PFSK-1 (cell line): ENCODE data around the gene MSL1.

Experiments
- FOXP2 ChIP-seq: optimal IDR thresholded peaks from 2 replicates; pipeline ENCODE3; 2011; ENCODE audit warnings: borderline replicate concordance, control low read depth, inconsistent platforms; ENCODE audit not compliant: insufficient read depth; ENCODE audit errors: extremely low read length, extremely low read depth
- POLR2AphosphoS5 ChIP-seq: IDR thresholded peaks from 2 replicates; pipeline ENCODE4 v1.6.1; 2012; ENCODE audit warnings: low read depth, mild to moderate bottlenecking, control low read depth, low read length, moderate library complexity
- SIN3A ChIP-seq: IDR thresholded peaks from 2 replicates; pipeline ENCODE4 v1.6.1; 2012; ENCODE audit warnings: mild to moderate bottlenecking, low read length, moderate library complexity, borderline replicate concordance; ENCODE audit not compliant: insufficient read depth
- TAF1 ChIP-seq: IDR thresholded peaks from 2 replicates; pipeline ENCODE4 v1.6.1; 2012; ENCODE audit warnings: low read length, control low read depth, borderline replicate concordance; ENCODE audit not compliant: insufficient read depth
- TF ChIP-seq, protein P1 (sequence below), 2 experiments: IDR thresholded peaks; 2 replicates each; pipeline versions ENCODE4 v1.6.1 to v1.8.0; 2011 to 2012; ENCODE audit warnings: low read depth in 2 of 2, low read length in 2 of 2, control low read depth in 1 of 2, inconsistent platforms in 1 of 2, mild to moderate bottlenecking in 1 of 2, moderate library complexity in 1 of 2; ENCODE audit not compliant: insufficient read depth in 1 of 2

MSL1 gene

GRCh38 chr17:40074871-40075200, 46.9 kb upstream of the MSL1 start:
- TF ChIP-seq, protein P1, sequence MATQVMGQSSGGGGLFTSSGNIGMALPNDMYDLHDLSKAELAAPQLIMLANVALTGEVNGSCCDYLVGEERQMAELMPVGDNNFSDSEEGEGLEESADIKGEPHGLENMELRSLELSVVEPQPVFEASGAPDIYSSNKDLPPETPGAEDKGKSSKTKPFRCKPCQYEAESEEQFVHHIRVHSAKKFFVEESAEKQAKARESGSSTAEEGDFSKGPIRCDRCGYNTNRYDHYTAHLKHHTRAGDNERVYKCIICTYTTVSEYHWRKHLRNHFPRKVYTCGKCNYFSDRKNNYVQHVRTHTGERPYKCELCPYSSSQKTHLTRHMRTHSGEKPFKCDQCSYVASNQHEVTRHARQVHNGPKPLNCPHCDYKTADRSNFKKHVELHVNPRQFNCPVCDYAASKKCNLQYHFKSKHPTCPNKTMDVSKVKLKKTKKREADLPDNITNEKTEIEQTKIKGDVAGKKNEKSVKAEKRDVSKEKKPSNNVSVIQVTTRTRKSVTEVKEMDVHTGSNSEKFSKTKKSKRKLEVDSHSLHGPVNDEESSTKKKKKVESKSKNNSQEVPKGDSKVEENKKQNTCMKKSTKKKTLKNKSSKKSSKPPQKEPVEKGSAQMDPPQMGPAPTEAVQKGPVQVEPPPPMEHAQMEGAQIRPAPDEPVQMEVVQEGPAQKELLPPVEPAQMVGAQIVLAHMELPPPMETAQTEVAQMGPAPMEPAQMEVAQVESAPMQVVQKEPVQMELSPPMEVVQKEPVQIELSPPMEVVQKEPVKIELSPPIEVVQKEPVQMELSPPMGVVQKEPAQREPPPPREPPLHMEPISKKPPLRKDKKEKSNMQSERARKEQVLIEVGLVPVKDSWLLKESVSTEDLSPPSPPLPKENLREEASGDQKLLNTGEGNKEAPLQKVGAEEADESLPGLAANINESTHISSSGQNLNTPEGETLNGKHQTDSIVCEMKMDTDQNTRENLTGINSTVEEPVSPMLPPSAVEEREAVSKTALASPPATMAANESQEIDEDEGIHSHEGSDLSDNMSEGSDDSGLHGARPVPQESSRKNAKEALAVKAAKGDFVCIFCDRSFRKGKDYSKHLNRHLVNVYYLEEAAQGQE (IDR thresholded peaks at IDR 0.05; ENCODE audit: insufficient read depth in 1 of 2, low read depth in 2 of 2, low read length in 2 of 2): no peak
- TF ChIP-seq TAF1 (no peak), FOXP2 (no peak), SIN3A (no peak), POLR2AphosphoS5 (no peak)

DNA sequence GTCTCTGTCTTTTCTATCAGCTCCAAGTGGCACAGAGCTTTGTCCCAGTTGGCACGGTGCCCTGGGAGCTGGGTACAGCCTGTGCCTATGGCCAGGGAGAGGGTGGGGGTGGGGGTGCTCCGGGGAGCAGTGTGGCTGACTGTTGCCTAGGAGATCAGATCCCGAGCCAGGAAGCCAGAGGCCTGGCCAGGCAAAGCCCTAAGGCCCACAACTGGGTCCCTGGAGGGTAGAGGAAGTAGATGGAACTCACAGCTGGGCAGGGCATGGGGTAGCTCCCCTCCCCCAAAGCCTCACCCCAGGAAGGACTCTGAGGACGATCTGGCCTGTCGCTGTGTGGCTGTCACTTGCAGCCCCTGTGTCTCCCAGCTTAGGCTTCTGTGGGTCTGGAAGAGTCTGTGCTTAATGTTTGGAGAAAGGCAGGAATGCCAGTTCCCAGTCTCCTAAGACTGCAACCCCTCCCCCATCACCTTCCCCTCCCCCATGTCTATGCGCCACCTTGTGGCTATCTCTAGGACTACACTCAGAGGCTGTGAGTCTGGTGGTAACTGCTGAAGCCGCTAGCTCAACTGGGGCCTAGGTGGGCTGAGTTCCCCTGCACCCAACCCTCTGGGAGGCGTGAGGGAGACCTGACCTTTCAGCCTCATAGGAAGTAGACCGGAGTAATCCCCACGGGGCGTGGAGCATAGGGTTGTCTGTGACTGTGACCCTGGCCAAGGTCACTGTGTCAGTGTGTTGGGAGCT, 46.4 kb upstream of the MSL1 start:
- TF ChIP-seq SIN3A: no peak
- TF ChIP-seq FOXP2: peak; percentile 57

DNA sequence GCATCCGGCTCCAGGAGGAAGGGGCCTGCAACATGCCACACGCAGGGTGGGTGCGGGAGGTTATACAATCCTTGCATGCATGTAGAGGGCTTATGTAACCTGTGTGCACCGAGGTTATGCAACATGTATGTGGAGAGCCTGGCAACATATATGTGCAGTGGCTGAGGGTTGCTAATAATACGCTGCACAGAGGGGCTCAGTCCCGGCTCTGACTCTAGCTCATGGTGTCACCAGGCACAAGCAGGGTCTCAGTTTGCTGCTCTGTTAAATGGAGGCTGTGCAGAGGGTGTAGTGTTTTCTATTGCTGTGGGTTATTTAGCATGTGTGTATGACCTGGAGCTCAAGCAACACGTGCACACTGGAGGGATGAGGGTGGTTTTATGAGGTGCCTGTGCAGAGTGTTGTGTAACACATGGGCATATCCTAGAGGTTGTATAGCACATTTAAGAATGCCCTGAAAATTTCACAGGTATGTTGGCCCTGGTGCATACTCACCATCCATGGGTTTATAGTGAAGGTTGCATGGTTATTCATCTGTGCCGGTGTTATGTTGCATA, 45.8 kb upstream of the MSL1 start:
- TF ChIP-seq TAF1 (no peak), SIN3A (no peak), FOXP2 (no peak), POLR2AphosphoS5 (no peak)
- TF ChIP-seq, protein P1 (IDR thresholded peaks at IDR 0.05; ENCODE audit: insufficient read depth in 1 of 2, low read depth in 2 of 2, low read length in 2 of 2): no peak

DNA sequence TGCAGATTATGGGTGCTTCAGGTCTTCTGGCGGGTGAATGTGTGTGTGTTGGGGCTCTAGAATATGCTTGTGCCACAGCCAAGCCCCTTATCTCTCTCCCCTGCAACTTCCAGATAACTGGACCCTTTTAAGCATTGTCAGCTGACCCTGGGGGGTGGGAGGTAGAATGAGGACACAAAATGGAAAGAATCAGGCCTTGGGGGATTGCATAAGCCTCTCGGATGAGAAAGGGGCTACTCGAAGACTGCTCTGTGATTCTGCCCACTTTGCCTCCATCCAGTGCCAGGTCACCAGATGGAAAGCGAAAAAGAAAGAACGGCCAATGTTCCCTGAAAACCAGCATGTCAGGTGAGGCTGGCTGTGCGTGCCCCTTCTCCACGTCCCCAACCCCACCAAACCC, 45.2 kb upstream of the MSL1 start:
- no peak for TF ChIP-seq TAF1
- TF ChIP-seq, protein P1 (IDR thresholded peaks at IDR 0.05; ENCODE audit: insufficient read depth in 1 of 2, low read depth in 2 of 2, low read length in 2 of 2): no peak
- no peak for TF ChIP-seq POLR2AphosphoS5
- TF ChIP-seq FOXP2: no peak
- TF ChIP-seq SIN3A: no peak

DNA sequence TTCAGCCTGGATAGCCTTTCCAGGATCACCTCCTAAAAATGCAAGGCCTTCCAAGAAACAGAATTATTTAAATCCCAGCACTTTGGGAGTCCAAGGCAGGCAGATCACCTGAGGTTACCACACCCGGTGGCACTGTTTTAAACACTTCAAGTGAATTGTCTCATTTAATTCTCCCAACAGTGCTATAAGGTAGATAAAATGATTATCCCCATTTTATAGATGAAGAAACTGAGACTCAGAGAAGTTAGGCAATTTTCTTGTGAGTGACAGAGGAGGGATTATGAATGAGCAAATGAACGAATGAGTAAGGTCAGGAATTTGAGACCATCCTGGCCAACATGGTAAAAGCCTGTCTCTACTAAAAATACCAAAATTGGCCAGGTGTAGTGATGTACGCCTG, 42.2 kb upstream of the MSL1 start:
- TF ChIP-seq, protein P1 (IDR thresholded peaks at IDR 0.05; ENCODE audit: insufficient read depth in 1 of 2, low read depth in 2 of 2, low read length in 2 of 2): no peak
- TF ChIP-seq POLR2AphosphoS5 (no peak), FOXP2 (no peak), SIN3A (no peak), TAF1 (no peak)
